Activated CD4-positive, alpha-beta memory T cell treated with anti-CD3 and anti-CD28 coated beads, Interleukin-2, amount 10 ng/mL, durations not matched to agents 7 days and 5 days (primary cell): ENCODE results near the gene SLC51A. TPM values are rescaled to one million over a fixed set of nuclear protein-coding genes. Genes with fewer than 3 reads are reported as not detected.
"Not testable (repeated sequence)": the region's sequence is repeated elsewhere in the genome, so short reads cannot be mapped to it uniquely, and the experiment has no call there.

Experiments used
- CTCF ChIA-PET: fragments of 350-600 bp; sonication (Branson Sonifier 250); formaldehyde crosslinking; loops from one replicate; lab custom pipeline; 2021; ENCODE audit warnings: antibody characterized with exemption, inconsistent platforms; lab: Charles Lee
- POLR2A ChIA-PET: fragments of 350-600 bp; sonication (Branson Sonifier 250); formaldehyde crosslinking; loops from one replicate; lab custom pipeline; 2021; ENCODE audit warnings: antibody characterized with exemption; lab: Charles Lee
- DNase-seq: peaks from one replicate; pipeline ENCODE4 v3.0.0-alpha.2; 2020
- H3K27ac Mint-ChIP-seq: one replicate; pipeline ENCODE4 v1.8.0; 2021; ENCODE audit warnings: mild to moderate bottlenecking, mixed read lengths
- H3K27me3 Mint-ChIP-seq: one replicate; pipeline ENCODE4 v1.8.0; 2021; ENCODE audit warnings: mixed read lengths
- H3K36me3 Mint-ChIP-seq: one replicate; pipeline ENCODE4 v1.8.0; 2021; ENCODE audit warnings: low read depth, mixed read lengths
- H3K4me1 Mint-ChIP-seq: one replicate; pipeline ENCODE4 v1.8.0; 2021; ENCODE audit warnings: mixed read lengths
- H3K4me3 Mint-ChIP-seq: one replicate; pipeline ENCODE4 v1.8.0; 2021; ENCODE audit warnings: mild to moderate bottlenecking, mixed read lengths
- H3K9me3 Mint-ChIP-seq: one replicate; pipeline ENCODE4 v1.8.0; 2021; ENCODE audit warnings: mixed read lengths
- total RNA-seq, 2 experiments: library from RNA; stranded (reverse); gene quantifications; one replicate each; pipeline ENCODE4 v1.2.3, GENCODE V29; 2021

The SLC51A gene
- total RNA-seq, 2 experiments from 2014 or later = not detected

GRCh38 chr3:196238612-196239560, 22.6 kb downstream of the SLC51A start:
- H3K36me3 Mint-ChIP-seq = peaks cover 63% of the 10 kb centered on the region

DNA sequence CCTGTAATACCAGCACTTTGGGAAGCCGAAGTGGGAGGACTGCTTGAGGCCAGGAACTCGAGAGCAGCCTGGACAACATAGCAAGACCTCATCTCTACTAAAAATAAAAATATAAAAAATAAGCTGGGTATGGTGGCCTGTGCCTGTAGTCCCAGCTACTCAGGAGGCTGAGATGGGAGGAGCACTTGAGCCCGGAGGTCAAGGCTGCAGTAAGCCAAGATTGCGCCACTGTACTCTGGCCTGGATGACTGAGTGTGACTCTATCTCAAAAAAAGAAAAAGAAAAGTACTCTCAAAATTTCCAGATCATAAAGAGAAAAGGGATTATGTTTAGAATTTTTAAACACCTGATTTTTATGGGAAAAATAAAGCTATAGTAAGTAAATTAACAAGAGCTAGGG, 24.1 kb downstream of the SLC51A start:
- Mint-ChIP-seq H3K9me3 (peaks cover 2% of the 10 kb centered on the region), H3K4me1 (peaks cover 2% of the 10 kb centered on the region), H3K27ac (no peak overlapping the region), H3K36me3 (peaks cover 65% of the 10 kb centered on the region), H3K4me3 (no peak overlapping the region), H3K27me3 (no peaks in the 10 kb centered on the region)
- ChIA-PET CTCF (interaction anchor here (0.8 to 2.1 kb wide), 2 partner anchors 11 to 282 kb away, joined by 3 to 8 read pairs; no protein-coding TSS in a partner anchor), POLR2A (interaction anchor here (0.8 kb wide), 1 partner anchor 34 kb away, joined by 3 read pairs; no protein-coding TSS in a partner anchor)
- no peak for DNase-seq

More at GRCh38 chr3:196238612-196239560, 22.6 kb downstream of the SLC51A start:
- Mint-ChIP-seq H3K27me3 (no peaks in the 10 kb centered on the region), H3K27ac (no peak overlapping the region), H3K4me3 (no peak overlapping the region), H3K4me1 (peaks cover 2% of the 10 kb centered on the region), H3K9me3 (no peaks in the 10 kb centered on the region)
- CTCF ChIA-PET = no interaction called here
- POLR2A ChIA-PET = no interaction called here
- no peak for DNase-seq

DNA sequence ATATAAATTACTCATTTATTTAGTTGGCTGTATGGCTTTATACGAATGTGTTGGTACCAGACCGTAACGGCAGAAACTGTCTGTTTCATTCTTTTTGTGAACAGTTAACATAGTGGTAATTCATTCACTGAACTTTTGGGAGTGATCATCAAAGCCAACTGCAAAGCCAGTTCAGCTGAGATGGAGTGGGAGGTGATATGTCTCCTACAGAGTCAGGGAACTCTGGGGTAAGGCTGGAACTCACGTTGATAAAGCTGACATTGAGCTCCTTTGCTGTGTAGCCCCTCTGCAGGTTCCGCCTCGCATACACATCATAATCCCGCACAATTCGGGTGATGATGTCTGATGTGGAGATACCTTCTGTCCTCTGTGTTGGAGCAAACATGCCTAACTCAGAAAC, 25.4 kb downstream of the SLC51A start:
- H3K9me3 Mint-ChIP-seq = peaks cover 2% of the 10 kb centered on the region
- H3K4me3 Mint-ChIP-seq = no peak overlapping the region
- CTCF ChIA-PET = interaction anchor here (2.1 kb wide), 1 partner anchor 281 kb away, joined by 8 read pairs; no protein-coding TSS in a partner anchor
- peaks cover 65% of the 10 kb centered on the region for H3K36me3 Mint-ChIP-seq
- POLR2A ChIA-PET = interaction anchor here (0.6 kb wide), 1 partner anchor 26 kb away, joined by 3 read pairs; no protein-coding TSS in a partner anchor
- no peaks in the 10 kb centered on the region for H3K27me3 Mint-ChIP-seq
- H3K27ac Mint-ChIP-seq = no peak overlapping the region
- H3K4me1 Mint-ChIP-seq = peaks cover 5% of the 10 kb centered on the region
- no peak for DNase-seq

GRCh38 chr3:196244166-196244565, 27.8 kb downstream of the SLC51A start:
- DNase-seq, H3K4me1 Mint-ChIP-seq, H3K27ac Mint-ChIP-seq, H3K27me3 Mint-ChIP-seq, H3K4me3 Mint-ChIP-seq, POLR2A ChIA-PET, CTCF ChIA-PET, H3K9me3 Mint-ChIP-seq: not testable (repeated sequence)
- H3K36me3 Mint-ChIP-seq = peaks cover 58% of the 10 kb centered on the region

GRCh38 chr3:196246612-196247308, 30.4 kb downstream of the SLC51A start:
- peaks cover 7% of the 10 kb centered on the region for H3K9me3 Mint-ChIP-seq
- H3K4me1 Mint-ChIP-seq = peaks cover 15% of the 10 kb centered on the region
- H3K27me3 Mint-ChIP-seq = no peaks in the 10 kb centered on the region
- DNase-seq = peak; percentile 32
- CTCF ChIA-PET = interaction anchor here (0.7 kb wide), 1 partner anchor 530 kb away, joined by 3 read pairs; no protein-coding TSS in a partner anchor
- peak overlapping the region; percentile 35 for H3K27ac Mint-ChIP-seq
- H3K4me3 Mint-ChIP-seq = no peak overlapping the region
- POLR2A ChIA-PET = no interaction called here
- peaks cover 58% of the 10 kb centered on the region for H3K36me3 Mint-ChIP-seq

GRCh38 chr3:196251918-196252317, 35.6 kb downstream of the SLC51A start:
- Mint-ChIP-seq H3K4me1 (peaks cover 23% of the 10 kb centered on the region), H3K36me3 (peaks cover 52% of the 10 kb centered on the region), H3K9me3 (peaks cover 5% of the 10 kb centered on the region), H3K27ac (no peak overlapping the region), H3K4me3 (no peak overlapping the region), H3K27me3 (no peaks in the 10 kb centered on the region)
- CTCF ChIA-PET = interaction anchor here (0.6 to 3.9 kb wide), 6 partner anchors 10 to 267 kb away, joined by 3 to 16 read pairs (median 6); partner anchors contain the start of gene DYNLT2B
- DNase-seq = no peak
- POLR2A ChIA-PET = interaction anchor here (1.1 kb wide), 1 partner anchor 21 kb away, joined by 3 read pairs; no protein-coding TSS in a partner anchor

DNA sequence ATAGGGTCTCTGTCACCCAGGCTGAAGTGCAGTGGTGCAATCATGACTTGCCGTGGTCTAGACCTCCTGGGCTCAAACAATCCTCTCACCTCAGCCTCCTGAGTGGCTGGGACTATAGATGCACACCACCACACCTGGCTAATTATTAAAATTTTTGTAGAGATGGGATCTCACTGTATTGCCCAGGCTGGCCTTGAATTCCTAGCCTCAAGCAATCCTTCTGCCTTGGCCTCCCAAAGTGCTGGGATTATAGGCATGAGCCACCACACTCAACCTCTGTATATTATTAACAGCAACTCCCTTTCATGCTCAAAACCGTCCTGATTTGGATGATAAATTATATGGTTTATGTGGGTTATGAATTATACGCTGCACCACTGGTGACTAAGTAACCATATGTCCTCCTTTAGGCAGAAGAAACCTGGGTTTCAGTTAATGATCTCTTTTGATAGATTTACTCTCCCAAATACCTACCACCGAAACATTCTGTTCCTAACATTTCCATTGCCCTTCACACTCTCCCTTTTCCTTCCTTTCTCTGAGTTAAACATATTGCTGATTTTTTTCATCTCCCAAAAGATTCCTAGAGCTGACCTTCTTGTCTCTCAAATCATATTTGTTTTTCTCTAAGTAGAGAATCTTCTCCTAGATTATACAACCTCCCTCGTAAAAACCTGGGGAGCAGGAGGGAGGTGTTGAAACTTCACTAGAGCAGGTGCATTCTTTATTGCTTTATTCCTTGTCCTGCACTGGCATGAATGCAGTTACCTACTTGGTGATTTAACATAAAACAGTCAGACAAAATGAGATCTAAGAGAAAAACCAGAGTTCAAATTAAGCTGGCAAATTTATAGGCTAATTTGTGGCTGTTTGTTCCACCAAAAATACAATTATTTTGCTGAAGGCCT, 38.3 kb downstream of the SLC51A start:
- ChIA-PET POLR2A (interaction anchor here (0.8 to 2.1 kb wide), 4 partner anchors 20 to 264 kb away, joined by 3 to 6 read pairs (median 4); partner anchors contain the start of gene PCYT1A), CTCF (interaction anchor here (0.6 to 3.9 kb wide), 14 partner anchors 14 to 350 kb away, joined by 3 to 16 read pairs (median 4); partner anchors contain the start of gene DYNLT2B)
- H3K36me3 Mint-ChIP-seq = peaks cover 38% of the 10 kb centered on the region
- H3K9me3 Mint-ChIP-seq = peaks cover 5% of the 10 kb centered on the region
- H3K4me3 Mint-ChIP-seq = no peak overlapping the region
- H3K4me1 Mint-ChIP-seq = peaks cover 17% of the 10 kb centered on the region
- DNase-seq = no peak
- H3K27me3 Mint-ChIP-seq = no peaks in the 10 kb centered on the region
- peak overlapping the region; percentile 7 for H3K27ac Mint-ChIP-seq

DNA sequence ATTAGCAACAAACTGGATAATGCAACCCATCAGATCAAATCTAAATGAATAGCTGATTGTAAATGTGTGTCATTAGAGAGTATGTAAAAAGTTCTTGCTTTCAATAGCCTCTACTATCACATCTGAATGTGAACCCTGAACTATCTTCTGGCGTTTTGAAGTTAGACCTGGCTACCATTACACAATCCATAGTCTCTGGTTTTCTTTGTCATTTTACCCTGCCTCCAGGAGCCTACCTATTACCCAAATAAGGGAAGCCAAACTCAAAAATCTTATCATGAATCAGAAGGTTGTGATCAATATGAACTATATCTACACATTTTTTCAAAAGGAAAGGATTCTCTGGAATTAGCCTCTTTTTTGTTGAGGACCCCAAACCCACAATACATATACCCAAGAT, 39.4 kb downstream of the SLC51A start:
- no peak for DNase-seq
- ChIA-PET POLR2A (interaction anchor here (0.8 to 2.1 kb wide), 3 partner anchors 19 to 263 kb away, joined by 3 to 6 read pairs (median 5); partner anchors contain the start of gene PCYT1A), CTCF (interaction anchor here (1.0 to 3.9 kb wide), 6 partner anchors 12 to 273 kb away, joined by 3 to 16 read pairs (median 6); partner anchors contain the start of gene DYNLT2B)
- Mint-ChIP-seq H3K27me3 (no peaks in the 10 kb centered on the region), H3K4me1 (peaks cover 17% of the 10 kb centered on the region), H3K27ac (no peak overlapping the region), H3K4me3 (no peak overlapping the region), H3K36me3 (peaks cover 38% of the 10 kb centered on the region), H3K9me3 (no peaks in the 10 kb centered on the region)

- peaks cover 7% of the 10 kb centered on the region for H3K4me1 Mint-ChIP-seq
Observed at GRCh38 chr3:196260784-196261183, 44.5 kb downstream of the SLC51A start.

GRCh38 chr3:196263819-196264218, 47.5 kb downstream of the SLC51A start:
- POLR2A ChIA-PET = no interaction called here
- Mint-ChIP-seq H3K4me3 (no peak overlapping the region), H3K4me1 (peaks cover 20% of the 10 kb centered on the region), H3K27ac (no peak overlapping the region), H3K27me3 (no peaks in the 10 kb centered on the region), H3K9me3 (no peaks in the 10 kb centered on the region), H3K36me3 (peaks cover 59% of the 10 kb centered on the region)
- CTCF ChIA-PET = interaction anchor here (1.0 kb wide), 1 partner anchor 9 kb away, joined by 3 read pairs; no protein-coding TSS in a partner anchor
- no peak for DNase-seq

More at GRCh38 chr3:196260784-196261183, 44.5 kb downstream of the SLC51A start:
- Mint-ChIP-seq H3K27ac (no peak overlapping the region), H3K4me3 (no peak overlapping the region), H3K9me3 (no peaks in the 10 kb centered on the region), H3K27me3 (no peaks in the 10 kb centered on the region), H3K36me3 (peaks cover 38% of the 10 kb centered on the region)
- no peak for DNase-seq
- POLR2A ChIA-PET = no interaction called here
- CTCF ChIA-PET = interaction anchor here (1.5 kb wide), 1 partner anchor 12 kb away, joined by 4 read pairs; no protein-coding TSS in a partner anchor

DNA sequence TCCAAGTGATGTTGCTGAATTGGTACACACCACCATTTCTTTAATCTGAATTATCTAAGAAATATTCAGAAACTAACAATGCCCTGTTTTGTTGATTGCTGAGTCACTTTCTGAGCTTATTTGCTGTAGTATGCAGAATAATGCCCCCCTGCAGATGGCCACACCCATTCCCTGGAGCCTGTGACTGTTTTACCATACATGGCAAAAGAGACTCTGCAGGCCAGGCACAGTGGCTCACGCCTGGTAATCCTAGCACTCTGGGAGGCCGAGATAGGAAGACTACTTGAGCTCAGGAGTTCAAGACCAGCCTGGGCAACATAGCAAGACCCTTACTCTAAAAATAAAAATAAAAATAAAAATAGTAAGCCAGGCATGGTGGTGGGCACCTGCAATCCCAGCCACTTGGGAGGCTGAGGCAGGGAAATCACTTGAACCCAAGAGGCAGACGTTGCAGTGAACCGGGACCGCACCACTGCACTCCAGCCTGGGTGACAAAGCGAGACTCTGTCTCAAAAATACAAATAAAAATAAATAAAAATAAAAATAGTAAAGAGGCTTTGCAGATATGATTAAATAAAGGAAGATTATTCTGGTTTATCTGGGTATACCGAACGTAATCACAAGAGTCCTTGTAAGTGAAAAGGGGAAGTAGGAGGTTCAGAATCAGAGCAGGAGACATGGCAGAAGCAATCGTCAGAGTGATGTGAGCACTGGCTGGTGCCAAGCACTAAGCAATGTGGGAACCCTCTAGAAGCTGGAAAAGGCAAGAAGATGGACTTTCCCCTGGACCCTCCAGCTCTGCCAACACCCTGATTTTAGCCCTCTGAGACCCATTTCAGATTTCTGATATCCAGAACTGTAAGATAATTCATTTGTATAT, 52.2 kb downstream of the SLC51A start:
- peaks cover 73% of the 10 kb centered on the region for H3K36me3 Mint-ChIP-seq
- POLR2A ChIA-PET = interaction anchor here (0.6 to 2.3 kb wide), 7 partner anchors 10 to 429 kb away, joined by 3 to 11 read pairs (median 3); partner anchors contain the start of genes DYNLT2B and PCYT1A

More for the DNA sequence above, 52.2 kb downstream of the SLC51A start:
- peak; percentile 43 for DNase-seq
- Mint-ChIP-seq H3K4me3 (no peak overlapping the region), H3K4me1 (peaks cover 45% of the 10 kb centered on the region), H3K27ac (peak overlapping the region; percentile 72), H3K9me3 (no peaks in the 10 kb centered on the region), H3K27me3 (no peaks in the 10 kb centered on the region)
- CTCF ChIA-PET = interaction anchor here (1.0 to 3.4 kb wide), 4 partner anchors 13 to 260 kb away, joined by 3 to 16 read pairs (median 4); no protein-coding TSS in a partner anchor
